ENCODE data around the gene ZNF296.

The ZNF296 gene

DNA sequence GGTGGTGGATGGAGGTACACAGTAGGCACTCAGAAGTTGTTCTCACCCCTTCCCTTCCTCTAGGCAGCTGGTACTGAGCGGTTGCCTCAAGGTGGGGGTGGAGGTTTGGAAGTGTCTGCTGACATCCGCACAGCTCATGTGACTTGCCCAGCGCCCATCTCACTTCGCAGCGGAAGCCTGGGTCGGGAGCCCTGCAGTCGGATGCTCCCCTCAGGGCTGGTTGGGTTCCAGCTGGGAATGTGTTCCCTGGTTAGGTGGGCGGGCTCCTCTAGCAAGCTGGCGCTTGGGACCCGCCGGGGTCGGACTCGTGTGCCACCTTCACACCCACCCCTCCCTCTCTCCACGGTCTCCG, 26.9 kb upstream of the ZNF296 start:
- DNase-seq (ENCODE audit: low spot score) = no peak

DNA sequence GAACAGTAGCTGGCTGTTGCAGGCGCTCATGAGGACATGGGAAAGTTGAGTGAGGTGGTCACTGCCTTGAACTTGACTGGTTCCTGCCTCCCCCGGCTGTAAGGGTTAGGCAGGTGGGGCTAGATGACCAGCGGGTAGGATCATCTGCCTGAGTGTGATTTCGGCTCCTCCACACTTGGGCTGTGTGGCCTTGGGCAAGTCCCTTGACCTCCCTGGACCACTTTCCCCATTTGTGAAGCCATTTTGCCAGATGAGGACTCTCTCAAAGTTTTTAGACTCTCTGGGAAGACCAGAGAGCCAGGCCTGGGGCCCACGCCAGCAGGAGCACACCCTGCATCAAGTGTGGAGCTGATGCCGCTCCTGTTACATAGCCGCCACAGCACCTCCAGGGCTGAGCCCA, 26.2 kb upstream of the ZNF296 start:
- no peak for DNase-seq (ENCODE audit: low spot score)

DNA sequence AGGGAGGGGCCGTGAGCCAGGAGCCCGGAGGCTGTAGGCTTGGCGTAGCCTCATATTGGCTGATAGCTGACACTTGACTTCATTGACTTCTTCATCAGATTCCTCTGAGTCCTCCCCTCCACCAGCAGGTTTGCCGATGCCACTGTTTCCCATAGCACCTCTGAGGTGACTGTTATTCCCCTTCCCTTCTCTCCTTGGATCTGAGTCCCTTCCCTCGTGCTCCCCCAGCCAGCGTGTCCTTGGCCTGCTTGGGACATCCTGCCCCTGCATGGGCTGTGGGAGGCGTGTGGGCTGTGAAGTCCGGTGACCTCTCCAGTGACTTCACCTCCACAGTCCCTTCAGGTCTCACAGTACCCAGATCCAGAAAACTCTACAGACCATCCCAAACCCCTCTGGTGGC, 25.5 kb upstream of the ZNF296 start:
- DNase-seq (ENCODE audit: low spot score) = no peak

DNA sequence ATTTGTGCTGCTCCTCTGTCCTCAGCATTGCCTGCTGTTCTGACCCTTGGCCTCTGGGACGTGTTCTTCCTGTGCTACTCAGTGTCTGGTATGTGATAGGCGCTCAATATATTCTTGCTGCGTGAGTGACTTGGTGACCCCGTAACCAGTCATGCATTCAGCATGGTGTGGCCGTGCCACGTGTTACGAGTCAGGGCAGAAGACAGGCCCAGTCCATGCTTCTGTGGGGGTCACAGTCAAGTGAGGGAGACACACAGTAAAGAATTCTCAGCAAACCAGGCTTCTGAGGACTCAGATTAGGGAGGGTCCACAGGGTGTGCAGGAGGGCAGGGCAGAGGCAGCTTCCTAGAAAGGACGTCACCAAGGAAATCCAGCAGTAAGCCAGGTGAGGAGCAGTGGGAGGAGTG, 24.6 kb upstream of the ZNF296 start:
- DNase-seq (ENCODE audit: low spot score) = no peak

DNA sequence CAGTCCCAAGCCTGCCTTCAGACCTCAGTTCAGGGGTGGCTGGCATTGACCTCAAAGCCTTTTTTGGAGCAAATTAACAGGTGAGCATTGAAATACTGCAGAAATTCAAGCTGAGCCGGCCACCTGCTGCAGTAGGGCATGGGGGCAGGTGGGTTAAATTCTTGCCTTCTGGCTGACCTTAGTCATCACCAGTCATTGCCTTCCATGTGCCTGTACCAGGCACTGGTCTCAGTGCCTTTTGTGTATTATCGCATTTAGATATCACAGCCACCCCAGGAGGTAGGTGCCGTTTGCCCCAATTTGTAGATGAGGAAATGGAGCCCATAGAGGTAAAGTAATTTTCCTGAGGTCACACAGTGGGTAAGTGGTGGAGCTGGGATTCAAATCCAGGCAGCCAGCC, 23.9 kb upstream of the ZNF296 start:
- DNase-seq (ENCODE audit: low spot score) = no peak

DNA sequence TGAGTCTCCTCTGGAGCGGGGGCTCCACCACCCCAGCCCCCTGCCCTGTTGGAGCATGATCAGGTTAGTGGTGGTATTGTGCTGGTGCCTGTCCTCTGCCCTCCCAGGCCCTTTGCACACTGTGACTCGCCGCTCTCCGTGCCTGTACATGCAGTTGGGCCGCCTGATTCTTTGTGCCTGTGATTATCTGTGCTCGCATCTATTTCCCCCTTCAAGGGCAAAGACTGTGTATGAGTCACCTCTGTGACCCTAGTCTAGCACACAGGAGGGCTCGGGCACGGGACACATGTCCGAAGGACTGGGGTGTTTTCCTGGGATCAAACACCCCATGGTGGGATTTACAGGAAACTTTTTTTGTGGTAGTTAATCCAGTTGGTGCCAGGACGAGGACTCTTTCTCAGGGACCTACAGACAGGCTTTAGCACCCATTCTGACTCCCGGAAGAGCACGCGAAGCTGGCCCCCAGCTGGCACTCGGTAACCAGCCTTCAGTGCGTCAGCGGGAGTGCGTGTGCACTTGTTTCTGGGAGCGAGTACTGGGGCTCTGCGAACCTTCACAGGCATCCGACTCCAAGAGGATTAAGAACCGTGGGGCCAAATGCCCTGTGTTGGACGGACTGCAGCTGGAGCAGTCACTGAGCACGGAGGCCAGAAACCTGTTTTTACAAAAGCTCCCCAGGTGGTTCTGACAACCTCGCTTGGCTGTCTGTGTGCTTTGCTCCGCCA, 23.4 kb upstream of the ZNF296 start:
- no peak for DNase-seq (ENCODE audit: low spot score)

DNA sequence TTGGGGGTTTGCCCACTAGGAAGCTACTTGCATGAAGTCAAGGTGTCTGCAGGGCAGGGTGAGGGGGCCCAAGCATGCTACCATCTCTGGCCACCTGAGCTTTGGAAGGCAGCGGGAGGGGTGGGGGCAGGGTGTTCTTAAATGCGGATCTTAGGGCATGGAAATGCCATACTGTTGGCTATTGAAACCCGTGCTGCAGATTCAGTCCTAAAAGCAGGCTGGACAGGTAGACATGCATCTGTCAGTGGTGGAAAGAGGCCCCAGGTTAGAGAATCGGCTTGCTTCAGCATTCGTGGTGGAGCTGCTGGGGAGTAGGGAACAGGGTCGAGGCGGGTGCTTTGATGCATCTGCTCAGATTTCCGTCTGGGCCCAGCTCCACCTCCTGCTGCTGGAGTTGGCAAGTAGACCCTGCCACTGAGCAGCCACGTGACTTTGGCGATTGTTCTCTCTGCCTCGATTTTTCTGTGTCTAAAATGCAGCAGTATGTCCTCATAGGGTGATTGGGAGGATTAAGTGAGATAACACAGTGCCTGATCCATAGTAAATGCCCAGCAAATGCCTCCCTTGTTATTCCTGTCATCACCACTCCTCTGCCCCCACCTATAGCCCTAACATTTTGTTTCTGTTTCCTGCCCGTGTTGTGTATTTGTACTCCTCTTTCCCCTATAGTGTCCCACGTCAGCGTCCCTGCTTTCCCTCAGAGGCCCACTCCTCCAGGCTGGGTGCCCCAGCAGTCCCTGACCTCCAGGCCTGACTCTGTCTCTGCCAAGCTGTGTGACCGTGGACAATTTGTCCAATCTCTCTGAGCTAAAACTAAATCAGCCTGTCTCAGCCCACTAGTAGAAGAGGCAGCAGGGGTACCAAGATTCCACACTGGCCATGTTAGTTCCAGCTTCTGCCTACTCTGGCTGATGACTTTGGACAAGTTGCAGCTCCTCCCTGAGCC, 22.5 kb upstream of the ZNF296 start:
- DNase-seq (ENCODE audit: low spot score) = peak; percentile 46

DNA sequence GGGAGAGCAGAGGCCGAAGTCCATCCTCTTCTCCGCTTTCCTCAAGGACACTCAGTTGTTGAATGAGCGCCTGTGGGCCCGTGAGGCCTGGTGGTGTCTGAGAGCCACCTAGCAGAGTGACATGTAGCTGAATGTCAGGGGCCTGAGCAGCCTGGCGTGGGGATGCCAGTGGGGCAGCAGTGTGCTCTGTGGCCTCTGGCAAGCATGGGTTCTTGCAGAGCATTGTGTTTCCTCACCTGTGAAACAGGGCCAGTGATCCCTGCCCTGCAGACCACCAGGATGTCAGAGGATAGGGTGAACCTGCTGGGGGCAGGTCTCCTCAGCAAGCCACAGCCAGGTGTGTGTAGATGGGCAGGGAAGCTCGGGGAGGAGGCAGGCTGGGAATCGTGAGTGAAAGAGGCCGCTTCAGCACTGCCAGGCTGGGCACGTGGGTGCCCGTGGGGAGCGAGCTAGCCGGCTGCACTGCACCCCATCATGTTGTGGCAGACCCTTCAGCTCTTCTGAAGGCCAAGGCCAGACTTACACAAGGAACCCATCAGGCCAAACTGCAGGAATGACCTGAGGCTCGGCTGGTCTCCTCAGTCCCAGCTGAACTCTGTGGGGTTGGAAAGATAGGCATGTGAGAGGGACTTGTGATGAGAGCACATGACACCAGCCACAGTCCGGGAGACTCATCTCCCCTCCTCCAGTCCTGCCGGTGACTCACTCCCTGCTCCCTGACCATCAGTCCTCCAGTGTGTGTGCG, 21.7 kb upstream of the ZNF296 start:
- peak; percentile 98 for DNase-seq (ENCODE audit: low spot score)

DNA sequence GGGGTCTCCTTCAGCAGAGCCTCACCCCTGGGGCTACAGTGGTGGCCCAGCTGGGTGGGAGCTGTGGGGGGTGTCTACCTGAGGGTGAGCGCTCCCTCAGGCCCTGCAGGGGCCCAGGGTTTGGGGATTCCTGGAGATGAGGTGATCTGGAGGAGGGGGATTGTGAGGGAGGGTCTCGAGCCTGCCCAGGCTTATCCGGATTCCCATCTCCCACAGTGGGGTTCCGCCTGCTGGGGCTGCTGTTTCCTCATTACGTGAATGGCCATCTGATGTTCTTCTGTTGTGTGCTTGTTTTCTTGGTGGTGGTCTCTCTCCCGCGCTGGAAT, 21.1 kb upstream of the ZNF296 start:
- no peak for DNase-seq (ENCODE audit: low spot score)

DNA sequence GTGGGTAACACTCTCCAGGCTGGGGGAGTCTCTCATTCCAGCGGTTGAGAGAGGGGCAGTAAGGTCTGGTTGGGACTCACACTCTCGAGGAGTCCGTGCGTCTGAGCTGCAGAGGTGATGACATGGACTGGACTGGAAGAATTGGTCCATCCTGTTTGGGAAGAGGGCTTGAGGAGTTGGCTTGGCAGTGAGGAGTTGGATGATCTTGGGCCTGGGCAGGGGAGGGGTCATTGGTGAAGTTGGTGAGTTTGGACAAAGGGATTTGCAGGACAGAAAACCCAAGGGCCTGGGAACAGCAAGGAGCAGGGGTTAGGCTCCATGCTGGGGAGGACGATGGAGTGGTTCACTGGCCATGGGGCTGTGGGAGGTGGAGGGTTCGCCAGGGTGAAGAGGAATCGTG, 20.4 kb upstream of the ZNF296 start:
- no peak for DNase-seq (ENCODE audit: low spot score)

DNA sequence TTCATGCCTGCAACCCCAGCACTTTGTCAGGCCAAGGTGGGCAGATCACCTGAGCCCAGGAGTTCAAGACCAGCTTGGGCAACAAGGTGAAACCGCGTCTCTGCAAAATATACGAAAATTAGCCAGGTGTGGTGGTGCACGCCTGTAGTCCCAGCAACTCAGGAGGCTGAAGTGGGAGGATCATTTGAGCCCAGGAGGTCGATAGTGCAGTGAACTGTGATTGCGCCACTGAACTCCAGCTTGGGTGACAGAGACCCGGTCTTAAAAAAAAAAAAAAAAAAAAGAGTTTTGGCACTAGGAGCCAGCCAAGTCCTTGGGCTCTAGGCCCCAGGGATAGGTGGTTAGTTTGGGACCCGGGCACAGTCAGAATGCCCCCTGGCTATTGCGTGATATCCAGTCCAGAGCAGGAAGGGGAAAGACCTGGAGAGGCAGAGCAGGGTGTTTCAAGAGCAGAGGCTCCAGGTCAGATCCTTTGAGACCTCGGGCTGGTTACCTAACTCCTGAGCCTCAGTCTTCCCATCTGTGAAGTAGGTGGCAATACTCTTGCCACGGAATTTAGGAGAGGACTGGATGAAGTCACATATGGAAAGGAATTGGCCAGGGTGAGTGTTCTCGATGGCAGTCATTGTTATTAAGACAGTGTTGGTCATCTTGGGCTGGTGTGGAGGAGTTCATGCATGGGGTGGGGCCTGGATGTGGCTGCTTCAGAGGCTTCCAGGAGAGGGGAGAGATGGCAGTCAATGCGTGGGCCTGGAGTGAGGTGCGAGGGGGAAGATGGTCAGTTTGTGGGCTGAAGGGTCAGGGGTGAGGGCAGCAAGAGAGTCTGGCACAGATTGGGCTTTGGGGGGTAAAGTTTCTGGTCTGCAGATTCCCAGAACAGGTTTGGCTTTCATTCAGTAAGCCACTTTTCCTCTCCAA, 19.5 kb upstream of the ZNF296 start:
- no peak for DNase-seq (ENCODE audit: low spot score)

DNA sequence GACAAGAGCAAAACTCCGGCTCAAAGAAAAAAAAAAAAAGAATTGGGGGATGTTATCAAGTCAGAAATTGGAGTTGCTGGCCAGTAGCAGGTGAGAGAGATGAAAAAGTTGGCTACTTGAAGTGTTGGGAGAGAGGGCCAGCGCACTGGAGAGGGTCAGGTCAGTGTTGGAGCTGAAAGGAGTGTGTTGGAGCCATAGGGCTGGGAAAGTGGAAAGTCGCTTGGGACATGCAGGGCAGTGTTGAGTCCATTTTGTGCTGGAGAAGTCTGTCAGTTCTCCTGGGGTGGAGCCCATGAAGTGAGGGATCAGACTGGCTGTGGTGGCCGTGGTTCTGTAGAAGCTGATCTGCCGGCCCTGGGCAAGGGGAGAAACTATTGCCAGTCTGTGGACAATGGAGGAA, 18.4 kb upstream of the ZNF296 start:
- no peak for DNase-seq (ENCODE audit: low spot score)

DNA sequence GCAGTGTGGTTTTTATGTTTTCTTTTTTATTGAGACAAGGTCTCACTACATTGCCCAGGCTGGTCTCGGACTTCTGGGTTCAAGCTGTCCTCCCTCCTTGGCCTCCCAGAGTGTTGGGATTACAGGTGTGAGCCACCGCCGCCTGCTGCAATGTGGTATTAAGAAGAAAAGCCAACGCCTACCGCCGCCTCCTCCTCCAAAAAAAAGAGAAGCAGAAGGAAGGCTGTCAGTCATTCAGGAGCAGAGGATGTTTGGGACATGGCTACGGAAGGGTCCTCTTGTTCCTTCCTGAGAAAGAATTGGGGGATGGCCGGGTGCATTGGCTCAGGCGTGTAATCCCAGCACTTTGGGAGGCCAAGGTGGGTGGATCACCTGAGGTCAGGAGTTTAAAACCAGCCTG, 17.9 kb upstream of the ZNF296 start:
- DNase-seq (ENCODE audit: low spot score) = no peak

DNA sequence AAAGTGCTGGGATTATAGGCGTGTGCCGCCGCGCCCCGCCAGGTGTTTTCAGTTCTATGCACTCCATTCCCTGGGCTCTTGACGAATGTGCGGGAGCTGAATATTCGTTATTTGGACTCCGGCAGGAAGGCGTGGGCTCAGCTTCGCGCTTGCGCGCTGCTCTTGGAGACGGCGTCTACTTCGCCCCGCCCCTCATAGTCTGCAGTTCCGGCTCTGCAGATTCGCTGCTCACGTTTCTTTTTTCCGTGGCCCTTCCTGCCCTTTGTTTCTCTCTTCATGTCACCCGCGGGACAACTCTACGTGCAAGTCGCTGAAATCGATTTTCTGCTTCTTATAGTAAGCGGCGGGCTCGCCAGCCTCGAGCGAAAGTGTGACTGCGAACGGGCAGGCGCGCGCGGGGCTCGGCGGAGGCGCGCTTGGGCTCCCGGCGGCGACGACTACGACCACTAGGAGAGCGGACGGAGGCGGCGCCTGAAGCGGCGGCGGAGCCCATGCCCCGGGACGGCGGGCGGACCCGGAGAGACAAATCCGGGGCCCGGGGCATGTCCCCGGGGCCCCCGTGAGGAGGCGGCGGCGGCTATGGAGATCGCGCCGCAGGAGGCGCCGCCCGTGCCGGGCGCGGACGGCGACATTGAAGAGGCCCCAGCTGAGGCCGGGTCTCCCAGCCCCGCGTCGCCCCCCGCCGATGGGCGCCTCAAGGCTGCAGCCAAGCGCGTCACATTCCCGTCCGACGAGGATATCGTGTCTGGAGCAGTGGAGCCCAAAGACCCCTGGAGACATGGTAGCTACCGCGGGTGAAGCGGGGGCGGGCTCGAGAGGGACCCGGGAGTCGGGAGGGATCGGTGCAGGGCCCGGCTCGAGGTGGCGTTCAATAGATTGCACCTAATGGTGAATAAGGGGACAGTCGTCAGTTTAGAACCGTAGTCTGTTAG, 16.7 kb upstream of the ZNF296 start, which contains the start of gene PPP1R37:
Gene PPP1R37, plus strand, starts transcription at position 433 of the 932 bp plus-strand sequence. Its CDS starts 147 bp downstream, at position 580.
- DNase-seq (ENCODE audit: low spot score) = peak; percentile 98

DNA sequence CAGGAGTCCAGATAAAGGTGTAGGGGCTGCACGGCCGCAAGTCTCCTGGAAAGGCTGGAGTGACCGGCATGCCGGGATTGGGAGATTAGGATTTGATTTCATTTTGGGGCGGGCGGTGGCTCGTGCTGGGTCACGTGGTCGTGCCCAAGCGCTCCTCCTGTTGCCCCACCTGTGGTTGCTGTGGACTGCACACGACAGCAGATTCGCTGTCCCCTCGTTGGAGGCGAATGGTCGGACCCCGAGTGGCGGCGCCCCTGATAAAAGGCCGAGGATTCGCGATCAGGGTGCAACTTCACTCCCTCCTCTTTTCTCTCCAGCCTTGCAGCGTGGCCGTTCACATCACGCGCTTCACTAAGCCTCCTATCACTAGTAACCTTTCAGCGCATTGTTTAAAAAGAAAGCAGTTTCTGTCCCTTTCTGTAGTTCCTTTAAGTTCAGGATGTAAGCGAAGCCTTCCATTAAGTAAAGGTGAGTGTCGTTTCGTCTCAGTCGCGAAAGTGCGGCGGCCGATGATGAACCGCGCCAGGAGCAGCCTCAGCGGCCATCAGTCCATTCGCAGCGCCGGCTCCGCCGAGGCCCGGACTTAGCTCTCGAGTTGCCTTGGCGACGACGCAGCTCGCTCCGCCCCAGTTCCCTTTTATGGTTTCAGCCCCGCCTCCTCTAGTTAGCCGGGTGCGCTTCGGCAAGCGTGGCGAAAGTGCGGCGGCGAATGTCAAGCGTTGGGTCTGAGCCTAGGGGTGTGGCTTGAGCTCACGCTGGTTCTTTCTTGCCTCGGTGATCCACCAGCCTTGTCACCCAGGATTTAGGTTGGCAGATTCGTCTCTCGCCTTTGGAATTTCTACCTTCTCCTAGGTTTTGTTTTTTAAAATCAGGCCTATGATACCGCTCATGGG, 15.0 kb upstream of the ZNF296 start:
- DNase-seq (ENCODE audit: low spot score) = peak; percentile 98

DNA sequence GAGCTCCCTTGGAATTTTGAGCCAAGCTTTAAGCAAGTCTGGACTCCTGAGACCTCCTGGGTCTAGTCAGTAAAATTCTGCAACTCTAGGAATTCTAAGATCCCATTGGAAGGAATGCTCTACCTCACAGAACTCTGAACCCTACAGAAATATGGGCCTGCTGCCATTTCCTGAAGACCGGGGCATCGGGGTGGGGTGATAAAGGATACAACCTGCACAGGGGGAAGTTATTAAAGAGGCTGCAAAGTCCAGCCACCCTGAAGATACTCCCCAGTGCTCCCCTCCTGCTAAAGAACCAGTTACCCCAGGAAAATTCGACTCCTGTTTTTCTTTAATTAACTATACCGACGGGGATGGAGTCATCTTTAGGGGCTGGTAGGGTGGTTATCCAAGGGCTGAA, 14.3 kb upstream of the ZNF296 start:
- DNase-seq (ENCODE audit: low spot score) = no peak

DNA sequence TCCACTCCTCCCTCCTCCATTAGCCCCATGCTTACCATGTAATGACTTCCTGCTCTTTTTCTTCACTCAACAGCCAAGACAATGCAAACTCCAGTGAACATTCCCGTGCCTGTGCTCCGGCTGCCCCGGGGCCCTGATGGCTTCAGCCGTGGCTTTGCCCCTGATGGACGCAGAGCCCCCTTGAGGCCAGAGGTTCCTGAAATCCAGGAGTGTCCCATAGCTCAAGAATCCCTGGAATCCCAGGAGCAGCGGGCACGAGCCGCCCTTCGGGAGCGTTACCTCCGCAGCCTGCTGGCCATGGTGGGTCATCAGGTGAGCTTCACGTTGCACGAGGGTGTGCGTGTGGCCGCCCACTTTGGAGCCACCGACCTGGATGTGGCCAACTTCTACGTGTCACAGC, 13.8 kb upstream of the ZNF296 start:
- DNase-seq (ENCODE audit: low spot score) = no peak

DNA sequence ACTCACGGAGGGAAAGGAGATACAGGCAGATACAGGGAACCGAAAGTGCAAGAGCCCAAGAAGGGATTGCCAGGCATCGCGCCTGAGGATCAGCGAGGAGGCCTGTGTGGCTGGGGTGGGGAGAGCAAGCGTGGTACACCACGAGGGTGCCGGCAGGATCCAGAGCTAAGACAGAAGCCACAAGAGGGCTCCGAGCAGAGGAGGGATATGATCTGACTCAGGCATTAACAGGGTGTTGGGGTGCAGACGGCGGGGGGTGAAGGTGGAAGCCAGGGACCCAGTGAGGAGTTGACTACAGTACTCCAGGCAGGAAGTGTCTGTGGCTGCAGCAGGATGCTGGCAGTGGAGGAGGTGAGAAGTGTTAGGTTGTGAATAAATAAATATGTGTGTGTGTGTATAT, 11.3 kb upstream of the ZNF296 start:
- no peak for DNase-seq (ENCODE audit: low spot score)

DNA sequence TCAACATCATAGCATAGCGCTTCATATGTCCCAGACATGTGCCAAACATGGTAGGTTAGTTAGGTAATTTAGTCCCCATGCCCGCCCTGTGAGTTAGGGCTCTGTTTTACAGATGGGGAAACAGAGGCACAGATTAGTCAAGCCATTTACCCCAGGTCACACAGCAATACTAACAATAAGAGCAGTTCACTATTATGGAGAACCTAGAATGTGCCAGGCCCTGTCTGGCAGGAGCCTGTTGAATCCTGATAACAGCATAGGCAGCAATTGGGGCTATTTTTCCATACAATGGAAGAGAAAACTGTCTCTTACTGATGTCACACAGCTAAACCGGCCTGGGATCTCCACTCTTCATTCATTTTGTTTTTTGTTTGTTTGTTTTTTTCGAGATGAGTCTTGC, 10.2 kb upstream of the ZNF296 start:
- DNase-seq (ENCODE audit: low spot score) = no peak

DNA sequence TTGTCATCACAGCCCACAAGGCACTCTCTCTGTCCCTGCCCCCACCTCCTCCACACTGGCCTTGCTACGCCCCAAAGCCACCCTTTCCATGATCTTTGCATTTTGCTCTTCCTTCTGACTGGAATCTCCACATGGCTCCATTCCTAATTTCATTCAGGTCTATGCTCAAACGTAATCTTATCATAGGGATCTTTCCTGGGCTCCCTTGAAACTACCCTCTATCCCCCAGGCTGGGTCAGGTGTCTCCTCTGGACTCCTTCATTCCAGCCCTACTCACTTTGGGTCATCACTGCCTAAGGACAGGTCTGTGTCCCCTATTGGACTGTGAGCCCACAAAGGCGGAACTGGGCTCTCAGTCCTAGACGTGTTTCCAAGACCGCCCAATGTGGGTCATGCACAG, 5.9 kb upstream of the ZNF296 start:
- no peak for DNase-seq (ENCODE audit: low spot score)

Measured in AG08395 (cell line).